HepG2 (cell line): Measurements from ENCODE around the gene CIT. TPM values are rescaled to one million over a fixed set of nuclear protein-coding genes. Genes with fewer than 3 reads are reported as not detected.

Experiments used
- ATAC-seq: fragments of 200-7000 bp; cut with Tn5 transposase; 3 replicates; pipeline ENCODE4 v1.9.1; 2020; ENCODE audit warnings: mild to moderate bottlenecking, moderate library complexity
- BruUV-seq: library from RNA; stranded (reverse); fragments of 400-500 nt; replicated peaks from 2 replicates; lab custom pipeline; 2021; lab: Mats Ljungman, UMichigan
- CTCF ChIA-PET: fragments of 300-600 bp; formaldehyde crosslinking; extraction: SDS; loops from one replicate; lab custom pipeline; 2021; ENCODE audit warnings: low total read pairs, inconsistent platforms, low intra/inter-chr PET ratio; lab: Yijun Ruan, JAX
- POLR2A ChIA-PET: fragments of 350-600 bp; sonication (Branson Sonifier 250); formaldehyde crosslinking; loops from one replicate; lab custom pipeline; 2020; ENCODE audit warnings: antibody characterized with exemption, inconsistent platforms; lab: Yijun Ruan, JAX
- DNase-seq: peaks from one replicate; pipeline ENCODE4 v3.0.0-alpha.2; 2015; ENCODE audit warnings: low spot score
- FAIRE-seq: peaks from 3 replicates; lab custom pipeline; 2011; peaks lifted over from hg19 to GRCh38; lab: Jason Lieb, UNC
- H2AFZ ChIP-seq: one replicate; pipeline ENCODE4 v1.6.1; 2011; ENCODE audit warnings: low read length, inconsistent platforms
- H3K27ac ChIP-seq: fragments of 300-600 bp; 3 replicates; pipeline ENCODE4 v1.8.0; 2011; ENCODE audit warnings: mixed run types, mild to moderate bottlenecking, mixed read lengths, low read length, inconsistent platforms; ENCODE audit not compliant: insufficient read depth; ENCODE audit errors: extremely low read length
- H3K27me3 ChIP-seq, 2 experiments: fragments of 200-600 bp in 1 of 2; 2 replicates in 1 of 2; 3 replicates in 1 of 2; pipeline versions ENCODE4 v1.6.0 to v1.8.0; 2011; ENCODE audit warnings: low read length in 2 of 2, mild to moderate bottlenecking in 2 of 2, moderate library complexity in 2 of 2, inconsistent platforms in 1 of 2; ENCODE audit not compliant: insufficient read depth in 2 of 2, control insufficient read depth in 1 of 2
- H3K36me3 ChIP-seq, 2 experiments: fragments of 200-600 bp in 1 of 2; replicated peaks in 1 of 2; 2 replicates in 1 of 2; 3 replicates in 1 of 2; pipeline versions ENCODE4 v1.5.1 to v1.8.0; 2011; ENCODE audit warnings: low read length in 2 of 2, inconsistent platforms in 1 of 2; ENCODE audit not compliant: insufficient read depth in 2 of 2, control insufficient read depth in 1 of 2
- H3K4me1 ChIP-seq: 2 replicates; pipeline ENCODE4 v1.5.1; 2012; ENCODE audit warnings: low read length, inconsistent platforms; ENCODE audit not compliant: insufficient read depth
- H3K4me2 ChIP-seq: 2 replicates; pipeline ENCODE4 v1.6.0; 2011; ENCODE audit warnings: low read depth, low read length, inconsistent platforms
- H3K4me3 ChIP-seq, 3 experiments: fragments of 200-600 bp in 1 of 3; sonication (generic), shearing (Covaris generic) in 1 of 3; replicated peaks in 1 of 3; 2 replicates each; pipeline ENCODE4 v1.5.1; 2011 to 2016; ENCODE audit warnings: low read length in 3 of 3, inconsistent platforms in 2 of 3, low read depth in 2 of 3, mild to moderate bottlenecking in 2 of 3, control low read depth in 1 of 3, mixed read lengths in 1 of 3; ENCODE audit not compliant: insufficient read depth in 1 of 3
- H3K79me2 ChIP-seq: one replicate; pipeline ENCODE4 v1.6.1; 2011; ENCODE audit warnings: low read length, inconsistent platforms; ENCODE audit not compliant: insufficient read depth
- H3K9ac ChIP-seq: 2 replicates; pipeline ENCODE4 v1.6.0; 2011; ENCODE audit warnings: mild to moderate bottlenecking, low read depth, low read length, inconsistent platforms; ENCODE audit not compliant: insufficient read depth
- H3K9me3 ChIP-seq: 2 replicates; pipeline ENCODE4 v1.5.1; 2012; ENCODE audit warnings: mild to moderate bottlenecking, low read length
- H4K20me1 ChIP-seq: 2 replicates; pipeline ENCODE4 v1.6.0; 2011; ENCODE audit warnings: inconsistent platforms, mild to moderate bottlenecking, low read length, moderate library complexity; ENCODE audit not compliant: insufficient read depth
- CENPX ChIP-seq: sonication (generic); formaldehyde crosslinking; IDR thresholded peaks from 2 replicates; pipeline ENCODE4 v1.9.0; 2021; ENCODE audit warnings: mild to moderate bottlenecking, missing genetic modification reagents, moderate library complexity
- MIER3 ChIP-seq: IDR thresholded peaks from 2 replicates; pipeline ENCODE4 v1.6.1; 2016; ENCODE audit warnings: missing compliant biosample characterization, borderline replicate concordance
- MTF2 ChIP-seq: sonication (generic); formaldehyde crosslinking; IDR thresholded peaks from 2 replicates; pipeline ENCODE4 v1.5.0; 2020; ENCODE audit warnings: missing genetic modification reagents, borderline replicate concordance
- MYC ChIP-seq: sonication (generic); formaldehyde crosslinking; IDR thresholded peaks from 2 replicates; pipeline ENCODE4 v1.9.0; 2021; ENCODE audit warnings: missing genetic modification reagents, borderline replicate concordance
- NFYC ChIP-seq: IDR thresholded peaks from 2 replicates; pipeline ENCODE4 v1.6.1; 2016; ENCODE audit warnings: missing genetic modification reagents, missing compliant biosample characterization
- NPAS2 ChIP-seq: sonication (generic); formaldehyde crosslinking; IDR thresholded peaks from 2 replicates; pipeline ENCODE4 v1.8.0; 2022; ENCODE audit warnings: mild to moderate bottlenecking, missing genetic modification reagents, borderline replicate concordance
- PPARG ChIP-seq: conservative IDR thresholded peaks from 2 replicates; pipeline ENCODE4 v1.6.1; 2016; ENCODE audit warnings: missing biosample characterization, missing genetic modification reagents
- RBM22 ChIP-seq: fragments of 200-400 bp; formaldehyde crosslinking; optimal IDR thresholded peaks from 2 replicates; pipeline ENCODE3; 2017; ENCODE audit warnings: mild to moderate bottlenecking, low read length, moderate library complexity
- U2AF2 ChIP-seq: fragments of 200-400 bp; formaldehyde crosslinking; IDR thresholded peaks from 2 replicates; pipeline ENCODE4 v1.6.1; 2017; ENCODE audit warnings: low read depth, mild to moderate bottlenecking, low read length
- ZNF572 ChIP-seq: sonication (generic); formaldehyde crosslinking; IDR thresholded peaks from 2 replicates; pipeline ENCODE4 v1.5.1; 2020; ENCODE audit warnings: mild to moderate bottlenecking, missing genetic modification reagents
- ZSCAN31 ChIP-seq: sonication (generic); formaldehyde crosslinking; IDR thresholded peaks from 2 replicates; pipeline ENCODE4 v1.5.0; 2020; ENCODE audit warnings: low read depth, mild to moderate bottlenecking, missing genetic modification reagents
- WGBS: methylation state at CpG from one replicate; pipeline ENCODE4 v1.1.6; 2017; ENCODE audit warnings: low lambda C conversion rate; 5-methylcytosine and 5-hydroxymethylcytosine counted together
- in situ Hi-C: cut with HindIII; loops from 2 replicates; pipeline ENCODE4 v1.10.0; 2017; ENCODE audit warnings: low pct_unique_long_range_greater_than_20kb; ENCODE audit not compliant: extremely low pct_ligation_motif_present
- intact Hi-C: fragments of 100-400 bp; cut with micrococcal nuclease; formaldehyde crosslinking; loops from one replicate; pipeline ENCODE4 v1.10.0; 2022; ENCODE audit not compliant: unreplicated experiment
- polyA plus RNA-seq, 8 experiments: library from polyadenylated mRNA; depleted of rRNA in 3 of 8; stranded (reverse) in 7 of 8; unstranded in 1 of 8; fragments of >200 nt; fragmentation: Illumina TruSeq in 4 of 8; extraction: Trizol in 4 of 8; gene quantifications; 2 replicates each; pipeline versions ENCODE4 v1.2.1 to v1.2.3, GENCODE V29; 2011 to 2016; ENCODE audit warnings: low read depth in 4 of 8, missing spikeins in 1 of 8, mixed read lengths in 1 of 8; ENCODE audit not compliant: insufficient read depth in 1 of 8
- total RNA-seq, 5 experiments: library from RNA; depleted of rRNA; stranded (reverse); fragments of >200 nt; fragmentation: Illumina TruSeq; extraction: Trizol; gene quantifications; 2 replicates each; pipeline ENCODE4 v1.2.3, GENCODE V29; 2016; ENCODE audit warnings: low read depth in 1 of 5
- TF ChIP-seq, protein P1 (sequence below), 2 experiments: sonication (generic) in 1 of 2; formaldehyde crosslinking in 1 of 2; IDR thresholded peaks; 2 replicates each; pipeline versions ENCODE4 v1.5.1 to v1.6.1; 2011 to 2020; ENCODE audit warnings: borderline replicate concordance in 1 of 2, low read depth in 1 of 2, low read length in 1 of 2, mild to moderate bottlenecking in 1 of 2, missing genetic modification reagents in 1 of 2, moderate library complexity in 1 of 2
- TF ChIP-seq, protein P2 (sequence below): sonication (generic); formaldehyde crosslinking; IDR thresholded peaks from 2 replicates; pipeline ENCODE4 v1.4.0; 2020; ENCODE audit warnings: missing genetic modification reagents, borderline replicate concordance

CIT gene
- total and polyA plus RNA-seq, 2 of the 13 experiments (the other 11 are each of a cell fraction or from before 2014, with no cell fraction given) = 7.7 to 11.7 TPM

DNA sequence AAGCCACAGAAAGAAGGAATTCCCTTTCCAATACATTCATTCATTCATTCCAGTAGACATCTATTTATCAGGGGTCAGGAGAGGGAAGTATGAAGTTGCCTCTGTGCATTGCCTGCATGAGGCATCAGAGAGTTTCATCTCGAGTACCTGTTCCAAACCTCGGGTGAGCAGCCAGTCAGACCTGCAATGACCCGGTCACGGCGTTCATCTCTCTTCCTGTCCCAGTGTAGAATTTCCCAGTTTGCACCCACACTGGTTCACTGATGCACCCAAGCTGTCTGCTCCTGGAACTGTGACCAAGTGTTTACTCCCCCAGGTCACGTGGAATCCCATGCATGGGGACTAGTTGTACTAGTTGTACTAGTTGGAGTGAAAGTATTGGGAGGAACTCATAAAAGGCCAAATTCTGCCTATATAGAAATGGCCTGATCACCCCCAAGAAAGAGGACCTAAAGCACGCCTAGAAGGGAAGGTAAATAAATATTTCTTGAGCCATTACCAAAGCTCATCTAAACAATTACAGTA is 231.5 kb downstream of the CIT start:
- no peak overlapping the region for H3K4me2 ChIP-seq
- ChIA-PET POLR2A (no interaction called here), CTCF (no interaction called here)
- H3K9ac ChIP-seq = no peak overlapping the region
- FAIRE-seq = no peak
- no peaks in the 10 kb centered on the region; a peak in 2 of 5 replicates for H3K27me3 ChIP-seq
- 41% methylated on average over 7 of the region's 7 CpGs for WGBS
- DNase-seq = no peak
- no peaks in the 10 kb centered on the region for H4K20me1 ChIP-seq
- in situ Hi-C loops (no loop called here), intact Hi-C loops (no loop called here)
- no peaks in the 10 kb centered on the region for H3K4me1 ChIP-seq
- BruUV-seq = no TSS peak
- no peaks in the 10 kb centered on the region for H3K36me3 ChIP-seq
- no peak overlapping the region for H3K27ac ChIP-seq
- no peak overlapping the region for H2AFZ ChIP-seq
- H3K9me3 ChIP-seq = no peaks in the 10 kb centered on the region
- H3K79me2 ChIP-seq = no peaks in the 10 kb centered on the region
- no peak for TF ChIP-seq NFYC (CRISPR knock-in tag)
- TF ChIP-seq CENPX (CRISPR knock-in tag) = no peak
- TF ChIP-seq MTF2 (CRISPR knock-in tag) = no peak
- no peak for TF ChIP-seq ZNF572 (CRISPR knock-in tag)
- TF ChIP-seq U2AF2 = no peak
- no peak for TF ChIP-seq RBM22
- no peak for TF ChIP-seq MYC
- no peak overlapping the region for H3K4me3 ChIP-seq
- ATAC-seq = no peak

DNA sequence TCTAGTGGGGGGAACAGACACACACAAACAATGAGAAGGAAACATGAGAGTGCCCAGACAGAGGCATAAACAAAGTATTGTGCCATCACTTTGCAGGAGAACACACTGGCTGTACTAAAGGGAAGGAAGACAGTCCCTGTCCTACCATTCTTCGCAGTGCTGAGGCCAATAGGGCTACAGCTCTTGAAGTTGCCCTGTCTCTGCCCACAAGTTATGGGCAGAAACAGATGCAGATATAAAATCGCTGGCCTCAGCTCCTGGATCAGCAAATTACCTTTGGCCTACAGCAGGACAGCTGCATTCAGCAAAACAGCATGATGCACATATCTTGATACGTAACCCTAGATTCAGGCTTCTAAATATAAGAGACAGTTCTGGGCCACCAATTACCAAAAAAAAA is 232.2 kb downstream of the CIT start:
- ChIA-PET CTCF (no interaction called here), POLR2A (no interaction called here)
- no peak for DNase-seq
- Histone ChIP-seq H3K4me1 (no peaks in the 10 kb centered on the region), H3K4me2 (no peak overlapping the region), H3K79me2 (no peaks in the 10 kb centered on the region), H2AFZ (no peak overlapping the region), H4K20me1 (no peaks in the 10 kb centered on the region), H3K9ac (no peak overlapping the region), H3K36me3 (no peaks in the 10 kb centered on the region), H3K27ac (no peak overlapping the region), H3K9me3 (no peaks in the 10 kb centered on the region), H3K4me3 (no peak overlapping the region), H3K27me3 (no peaks in the 10 kb centered on the region; a peak in 2 of 5 replicates)
- no TSS peak for BruUV-seq
- ATAC-seq = no peak
- 38% methylated on average over 3 of the region's 3 CpGs for WGBS
- FAIRE-seq = no peak
- in situ Hi-C loops (no loop called here), intact Hi-C loops (no loop called here)
- TF ChIP-seq MIER3 (CRISPR knock-in tag) = no peak
- TF ChIP-seq, protein P1, sequence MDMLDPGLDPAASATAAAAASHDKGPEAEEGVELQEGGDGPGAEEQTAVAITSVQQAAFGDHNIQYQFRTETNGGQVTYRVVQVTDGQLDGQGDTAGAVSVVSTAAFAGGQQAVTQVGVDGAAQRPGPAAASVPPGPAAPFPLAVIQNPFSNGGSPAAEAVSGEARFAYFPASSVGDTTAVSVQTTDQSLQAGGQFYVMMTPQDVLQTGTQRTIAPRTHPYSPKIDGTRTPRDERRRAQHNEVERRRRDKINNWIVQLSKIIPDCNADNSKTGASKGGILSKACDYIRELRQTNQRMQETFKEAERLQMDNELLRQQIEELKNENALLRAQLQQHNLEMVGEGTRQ (IDR thresholded peaks at IDR 0.05; ENCODE audit: low read depth, low read length) = no peak
- TF ChIP-seq, protein P1 (CRISPR knock-in tag; IDR thresholded peaks at IDR 0.05; ENCODE audit: borderline replicate concordance) = no peak
- TF ChIP-seq PPARG = no peak
- TF ChIP-seq, protein P2, sequence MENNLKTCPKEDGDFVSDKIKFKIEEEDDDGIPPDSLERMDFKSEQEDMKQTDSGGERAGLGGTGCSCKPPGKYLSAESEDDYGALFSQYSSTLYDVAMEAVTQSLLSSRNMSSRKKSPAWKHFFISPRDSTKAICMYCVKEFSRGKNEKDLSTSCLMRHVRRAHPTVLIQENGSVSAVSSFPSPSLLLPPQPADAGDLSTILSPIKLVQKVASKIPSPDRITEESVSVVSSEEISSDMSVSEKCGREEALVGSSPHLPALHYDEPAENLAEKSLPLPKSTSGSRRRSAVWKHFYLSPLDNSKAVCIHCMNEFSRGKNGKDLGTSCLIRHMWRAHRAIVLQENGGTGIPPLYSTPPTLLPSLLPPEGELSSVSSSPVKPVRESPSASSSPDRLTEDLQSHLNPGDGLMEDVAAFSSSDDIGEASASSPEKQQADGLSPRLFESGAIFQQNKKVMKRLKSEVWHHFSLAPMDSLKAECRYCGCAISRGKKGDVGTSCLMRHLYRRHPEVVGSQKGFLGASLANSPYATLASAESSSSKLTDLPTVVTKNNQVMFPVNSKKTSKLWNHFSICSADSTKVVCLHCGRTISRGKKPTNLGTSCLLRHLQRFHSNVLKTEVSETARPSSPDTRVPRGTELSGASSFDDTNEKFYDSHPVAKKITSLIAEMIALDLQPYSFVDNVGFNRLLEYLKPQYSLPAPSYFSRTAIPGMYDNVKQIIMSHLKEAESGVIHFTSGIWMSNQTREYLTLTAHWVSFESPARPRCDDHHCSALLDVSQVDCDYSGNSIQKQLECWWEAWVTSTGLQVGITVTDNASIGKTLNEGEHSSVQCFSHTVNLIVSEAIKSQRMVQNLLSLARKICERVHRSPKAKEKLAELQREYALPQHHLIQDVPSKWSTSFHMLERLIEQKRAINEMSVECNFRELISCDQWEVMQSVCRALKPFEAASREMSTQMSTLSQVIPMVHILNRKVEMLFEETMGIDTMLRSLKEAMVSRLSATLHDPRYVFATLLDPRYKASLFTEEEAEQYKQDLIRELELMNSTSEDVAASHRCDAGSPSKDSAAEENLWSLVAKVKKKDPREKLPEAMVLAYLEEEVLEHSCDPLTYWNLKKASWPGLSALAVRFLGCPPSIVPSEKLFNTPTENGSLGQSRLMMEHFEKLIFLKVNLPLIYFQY (CRISPR knock-in tag) = no peak
- no peak for TF ChIP-seq ZSCAN31 (CRISPR knock-in tag)
- no peak for TF ChIP-seq NPAS2 (CRISPR knock-in tag)
